ENCODE results near the gene AMBP.

DNA sequence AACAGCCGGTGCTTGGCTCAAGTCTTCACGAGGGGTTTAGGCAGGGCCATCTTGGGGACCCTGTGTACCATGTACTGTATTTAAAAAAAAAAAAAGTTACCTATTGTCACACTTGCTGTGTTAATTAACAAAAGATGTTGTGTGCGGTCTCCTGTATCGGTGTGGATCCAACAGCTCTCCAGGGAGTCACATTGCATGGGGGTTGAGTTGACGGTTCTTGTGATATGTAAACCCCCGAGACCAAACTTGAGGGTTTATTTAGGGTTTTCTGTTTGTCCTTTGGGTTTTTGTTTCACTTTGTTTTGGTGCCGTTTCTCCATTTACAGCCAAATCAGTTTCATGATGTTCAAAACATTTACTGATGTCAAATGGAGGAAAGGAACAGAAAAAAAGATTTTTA is 22.2 kb downstream of the AMBP start:
- no peak for TF ChIP-seq POLR2A (IDR thresholded peaks at IDR 0.05)
- TF ChIP-seq, protein P1, sequence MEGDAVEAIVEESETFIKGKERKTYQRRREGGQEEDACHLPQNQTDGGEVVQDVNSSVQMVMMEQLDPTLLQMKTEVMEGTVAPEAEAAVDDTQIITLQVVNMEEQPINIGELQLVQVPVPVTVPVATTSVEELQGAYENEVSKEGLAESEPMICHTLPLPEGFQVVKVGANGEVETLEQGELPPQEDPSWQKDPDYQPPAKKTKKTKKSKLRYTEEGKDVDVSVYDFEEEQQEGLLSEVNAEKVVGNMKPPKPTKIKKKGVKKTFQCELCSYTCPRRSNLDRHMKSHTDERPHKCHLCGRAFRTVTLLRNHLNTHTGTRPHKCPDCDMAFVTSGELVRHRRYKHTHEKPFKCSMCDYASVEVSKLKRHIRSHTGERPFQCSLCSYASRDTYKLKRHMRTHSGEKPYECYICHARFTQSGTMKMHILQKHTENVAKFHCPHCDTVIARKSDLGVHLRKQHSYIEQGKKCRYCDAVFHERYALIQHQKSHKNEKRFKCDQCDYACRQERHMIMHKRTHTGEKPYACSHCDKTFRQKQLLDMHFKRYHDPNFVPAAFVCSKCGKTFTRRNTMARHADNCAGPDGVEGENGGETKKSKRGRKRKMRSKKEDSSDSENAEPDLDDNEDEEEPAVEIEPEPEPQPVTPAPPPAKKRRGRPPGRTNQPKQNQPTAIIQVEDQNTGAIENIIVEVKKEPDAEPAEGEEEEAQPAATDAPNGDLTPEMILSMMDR (IDR thresholded peaks at IDR 0.05) = no peak

Measured in right lobe of liver (tissue), 4 donors.